Retinal pigment epithelial cell (primary cell): ENCODE measurements around the gene GBA2.

Source experiments
- DNase-seq: peaks from one replicate; pipeline ENCODE4 v3.0.0-alpha.2; 2010; ENCODE audit warnings: low read depth
- H3K4me3 ChIP-seq: 2 replicates; pipeline ENCODE4 v1.5.1; 2011; ENCODE audit warnings: mild to moderate bottlenecking, low read length, control low read depth, moderate library complexity
- CTCF ChIP-seq: conservative IDR thresholded peaks from 2 replicates; pipeline ENCODE4 v1.5.1; 2011; ENCODE audit warnings: low read depth, low read length, control low read depth, inconsistent platforms

GBA2 gene

DNA sequence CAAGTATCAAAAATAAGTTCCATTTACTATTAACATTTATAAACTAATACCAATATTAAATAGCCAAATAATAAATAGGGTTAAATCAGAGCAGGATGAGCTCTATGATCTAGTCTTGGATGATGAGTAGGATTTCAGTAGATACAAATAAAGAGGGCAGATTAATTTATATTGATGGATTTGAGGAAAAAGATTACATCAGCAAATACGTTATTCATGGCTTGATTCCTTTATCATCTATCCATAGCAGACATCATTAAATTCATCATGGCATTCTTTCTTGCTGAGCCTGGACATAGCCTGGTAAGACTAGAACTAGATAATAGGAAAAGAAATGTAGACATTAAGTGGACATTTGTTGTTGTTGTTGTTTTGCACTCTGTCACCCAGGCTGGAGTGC lies 18.4 kb upstream of the GBA2 start:
- no peak overlapping the region for H3K4me3 ChIP-seq
- no peak for DNase-seq
- TF ChIP-seq CTCF: no peak

DNA sequence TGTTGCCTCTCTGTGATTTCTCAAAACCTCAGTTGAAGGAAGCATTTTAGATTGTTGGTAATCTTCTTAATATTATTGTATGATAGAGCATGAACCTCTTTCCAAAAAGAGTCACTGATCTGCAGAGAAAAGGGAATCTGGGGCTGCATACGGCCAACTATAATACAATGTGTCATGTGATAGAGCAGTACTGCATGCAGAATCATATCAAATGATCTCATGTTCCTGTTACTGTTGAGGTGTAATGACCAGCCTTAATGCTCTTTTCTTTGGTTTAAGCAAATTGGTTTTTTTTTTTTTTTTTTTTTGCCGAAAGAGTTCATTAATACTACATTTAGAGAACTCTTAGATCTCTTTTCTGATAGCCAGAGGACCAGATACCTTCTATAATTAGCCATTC lies 18.0 kb upstream of the GBA2 start:
- DNase-seq: no peak

DNA sequence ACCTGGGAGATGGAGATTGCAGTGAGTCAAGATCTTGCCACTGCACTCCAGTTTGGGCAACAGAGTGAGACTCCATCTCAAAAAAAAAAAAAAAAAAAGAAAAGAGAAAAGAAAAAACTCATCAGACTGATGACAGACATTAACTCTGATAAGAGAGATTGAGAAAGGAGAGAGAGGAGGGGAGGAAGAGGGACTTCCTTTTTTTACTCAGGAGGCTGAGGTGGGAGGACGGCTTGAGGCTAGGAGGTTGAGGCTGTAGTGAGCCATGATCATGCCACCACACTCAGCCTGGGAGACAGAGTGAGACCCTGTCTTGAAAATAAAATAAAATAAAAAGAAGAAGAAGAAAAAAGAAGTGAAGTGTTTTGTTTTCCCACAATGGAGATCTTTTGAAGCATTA lies 14.8 kb upstream of the GBA2 start:
- no peak overlapping the region for H3K4me3 ChIP-seq
- no peak for DNase-seq
- no peak for TF ChIP-seq CTCF

More for the DNA sequence above, 18.0 kb upstream of the GBA2 start:
- no peak for TF ChIP-seq CTCF
- no peak overlapping the region for H3K4me3 ChIP-seq

- H3K4me3 ChIP-seq: no peak overlapping the region
- DNase-seq: no peak
- no peak for TF ChIP-seq CTCF
These were observed 14.2 kb upstream of the GBA2 start for GRCh38 chr9:35763181-35763580.

DNA sequence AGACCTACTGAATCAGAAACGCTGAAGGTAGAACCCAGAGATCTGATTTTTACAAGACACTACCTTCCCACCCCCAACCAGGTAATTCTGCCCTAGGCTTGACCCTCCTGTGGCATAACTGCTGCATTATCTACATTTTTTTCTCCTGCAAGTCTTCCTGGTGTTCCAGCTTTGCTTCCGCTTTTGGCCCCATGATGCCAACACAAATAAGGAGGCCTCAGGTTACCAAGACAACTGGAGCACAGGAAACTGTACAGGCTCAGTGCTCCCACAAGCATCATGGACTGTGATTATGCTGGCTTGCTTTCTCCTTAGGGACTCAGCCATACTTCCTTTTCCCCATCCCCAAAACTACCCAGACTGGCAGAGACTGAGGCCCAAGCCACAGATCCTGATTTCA lies 11.6 kb upstream of the GBA2 start:
- TF ChIP-seq CTCF: no peak
- peak; percentile 52 for DNase-seq
- no peak overlapping the region for H3K4me3 ChIP-seq

GRCh38 chr9:35759795-35760194 lies 10.8 kb upstream of the GBA2 start:
- TF ChIP-seq CTCF: no peak
- H3K4me3 ChIP-seq: no peak overlapping the region
- DNase-seq: no peak

DNA sequence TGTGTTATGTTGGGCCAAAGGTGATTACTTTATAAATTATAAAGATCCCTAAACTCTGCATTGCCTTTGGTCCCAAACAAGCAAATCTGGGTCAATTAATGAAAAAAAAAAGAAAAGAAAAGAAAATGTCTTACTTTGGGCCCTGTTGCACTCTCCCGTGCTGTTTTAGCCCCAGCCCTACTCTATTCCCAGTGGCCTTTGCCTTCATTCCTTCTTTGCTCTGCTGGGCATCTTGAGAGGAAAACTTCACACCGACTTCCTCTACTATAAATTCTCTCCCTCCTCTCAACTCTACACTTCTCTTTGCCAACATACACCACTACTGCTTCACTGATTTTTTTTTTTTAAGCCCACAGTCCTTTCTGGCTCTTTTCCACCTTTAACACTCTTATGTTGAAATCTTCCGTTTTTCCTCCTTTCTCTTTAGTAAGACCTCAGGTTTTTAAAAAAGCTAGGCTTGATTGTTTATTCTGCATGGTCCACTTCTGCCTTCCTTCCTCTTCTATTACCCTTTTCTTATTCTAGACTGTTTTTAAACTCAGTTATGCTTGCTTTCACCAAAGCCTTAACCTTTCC lies 9.5 kb upstream of the GBA2 start:
- DNase-seq: no peak
- no peak overlapping the region for H3K4me3 ChIP-seq
- TF ChIP-seq CTCF: no peak
